DMS79 (cell line): ENCODE measurements around the gene EVI5.
"Not testable (repeated sequence)": the region's sequence is repeated elsewhere in the genome, so short reads cannot be mapped to it uniquely, and the experiment has no call there.

Experiments used
- DNase-seq: peaks from one replicate; lab custom pipeline; 2025; lab: John Stamatoyannopoulos, UW

Gene EVI5

DNA sequence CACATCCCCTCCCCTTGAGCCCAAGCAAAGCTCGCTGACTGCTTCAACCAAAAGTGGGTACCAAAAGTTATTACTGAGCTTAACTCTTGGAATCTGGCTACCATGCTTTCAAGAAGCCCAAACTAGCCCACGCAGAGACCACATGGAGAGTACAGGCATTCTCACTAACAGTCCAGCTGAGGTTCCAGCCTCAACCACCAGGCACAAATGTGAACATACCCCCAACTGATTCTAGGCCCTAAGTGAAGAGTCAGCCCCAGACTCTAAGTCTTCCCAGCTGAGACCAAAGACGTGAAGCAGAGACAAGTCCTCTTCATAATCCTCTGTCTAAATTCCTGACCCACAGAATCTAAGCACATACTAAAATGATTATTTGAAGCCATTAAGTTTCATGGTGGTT, 36.8 kb downstream of the EVI5 start:
- no peak for DNase-seq

GRCh38 chr1:92747735-92748134, 37.2 kb downstream of the EVI5 start:
- DNase-seq: no peak

- not testable (repeated sequence) for DNase-seq
Observed at GRCh38 chr1:92746255-92746654, 38.7 kb downstream of the EVI5 start.

DNA sequence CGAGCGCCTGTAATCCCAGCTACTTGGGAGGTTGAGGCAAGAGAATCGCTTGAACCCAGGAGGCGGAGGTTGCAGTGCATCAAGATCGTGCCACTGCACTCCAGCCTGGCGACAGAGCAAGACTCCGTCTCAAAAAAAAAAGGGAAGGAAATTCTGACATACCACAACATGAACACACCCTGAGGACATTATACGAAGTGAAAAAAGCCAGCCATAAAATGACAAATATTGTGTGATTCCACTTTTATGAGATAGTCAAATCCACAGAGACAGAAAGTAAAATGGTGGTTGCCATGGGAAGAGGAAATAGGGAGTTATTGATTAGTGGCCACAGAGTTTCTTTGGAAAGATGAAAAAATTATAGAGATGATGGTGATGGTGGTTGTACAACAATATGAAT, 41.7 kb downstream of the EVI5 start:
- DNase-seq: no peak

DNA sequence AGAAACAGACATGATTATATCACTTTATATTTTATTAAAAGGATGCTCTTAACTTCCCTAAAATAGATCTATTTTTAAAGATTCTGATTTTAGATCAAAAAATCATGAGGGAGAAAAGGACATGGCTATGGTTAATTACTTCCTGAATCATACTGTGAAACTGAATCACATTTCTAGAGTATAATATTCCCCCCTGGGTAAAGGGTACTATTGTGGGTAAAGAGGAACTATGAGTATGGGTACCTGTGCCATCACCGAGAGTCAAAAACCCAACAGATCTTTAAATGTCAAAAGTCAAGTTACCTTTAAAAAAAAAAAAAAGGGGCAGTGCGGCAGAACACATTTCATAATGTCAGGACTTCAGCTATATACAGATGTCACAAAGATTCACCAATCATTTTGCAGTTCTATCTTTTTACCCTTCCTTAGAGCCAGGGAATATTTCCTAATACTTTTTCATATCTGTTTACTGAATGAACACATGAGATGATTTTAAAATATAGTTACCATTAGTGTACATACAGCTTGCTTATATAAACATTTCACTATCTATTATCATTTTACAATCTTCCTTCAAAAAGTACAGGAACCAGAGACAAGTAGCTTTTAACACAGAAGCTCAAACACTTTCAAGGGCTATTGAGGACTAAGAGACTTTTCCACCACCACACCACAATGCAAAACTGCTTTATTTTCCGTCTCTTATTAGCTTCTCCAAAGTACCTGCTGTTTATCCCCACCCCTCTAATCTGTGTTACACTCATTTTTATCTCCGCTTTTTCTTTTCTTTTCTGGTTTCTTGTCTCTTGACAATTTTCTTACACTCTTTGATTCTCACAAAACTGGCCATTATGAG, 45.0 kb downstream of the EVI5 start:
- peak; percentile 60 for DNase-seq

GRCh38 chr1:92736395-92736794, 48.5 kb downstream of the EVI5 start:
- no peak for DNase-seq

GRCh38 chr1:92730476-92730875, 54.4 kb downstream of the EVI5 start:
- no peak for DNase-seq

- no peak for DNase-seq
Observed at GRCh38 chr1:92728697-92729096, 56.2 kb downstream of the EVI5 start.

DNA sequence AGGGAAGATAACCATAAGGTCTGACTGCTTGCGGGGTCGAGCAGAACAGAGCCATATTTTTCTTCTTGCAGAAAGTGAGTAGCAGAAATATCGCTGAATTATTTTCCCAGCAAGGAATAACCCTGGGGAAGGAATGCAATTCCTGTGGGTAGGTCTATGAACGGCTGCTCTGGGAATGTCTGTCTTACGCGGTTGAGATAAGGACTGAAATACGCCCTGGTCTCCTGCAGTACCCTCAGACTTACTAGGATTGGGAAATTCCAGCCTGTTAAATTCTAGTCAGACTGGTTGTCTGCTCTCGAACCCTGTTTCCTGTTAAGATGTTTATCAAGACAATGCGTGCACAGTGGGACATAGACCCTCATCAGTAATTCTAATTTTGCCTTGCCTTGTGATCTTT, 61.2 kb downstream of the EVI5 start:
- not testable (repeated sequence) for DNase-seq

DNA sequence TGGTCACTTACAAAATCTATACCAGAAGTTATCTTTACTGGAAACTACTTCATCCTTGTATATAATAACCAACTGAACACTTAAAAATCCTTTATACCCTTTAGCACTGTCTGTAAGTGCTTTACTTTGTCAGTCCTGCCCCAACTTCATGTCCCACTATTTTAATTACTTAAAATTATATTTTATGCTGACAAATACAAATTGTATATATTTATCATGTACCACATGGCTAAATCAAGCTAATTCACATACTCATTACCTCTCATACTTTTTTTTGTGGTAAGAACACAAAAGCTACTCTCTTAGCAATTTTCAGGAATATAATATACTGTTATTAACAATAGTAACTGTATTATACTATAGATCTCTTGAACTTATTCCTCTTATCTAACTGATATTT, 63.0 kb downstream of the EVI5 start:
- no peak for DNase-seq

DNA sequence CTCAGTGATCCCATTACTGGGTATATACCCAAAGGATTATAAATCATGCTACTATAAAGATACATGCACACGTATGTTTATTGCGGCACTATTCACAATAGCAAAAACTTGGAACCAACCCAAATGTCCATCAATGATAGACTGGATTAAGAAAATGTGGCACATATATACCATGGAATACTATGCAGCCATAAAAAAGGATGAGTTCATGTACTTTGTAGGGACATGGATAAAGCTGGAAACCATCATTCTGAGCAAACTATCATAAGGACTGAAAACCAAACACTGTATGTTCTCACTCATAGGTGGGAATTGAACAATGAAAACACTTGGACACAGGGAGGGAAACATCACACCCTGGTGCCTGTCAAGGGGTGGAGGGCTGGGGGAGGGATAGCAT, 63.8 kb downstream of the EVI5 start:
- DNase-seq: not testable (repeated sequence)

DNA sequence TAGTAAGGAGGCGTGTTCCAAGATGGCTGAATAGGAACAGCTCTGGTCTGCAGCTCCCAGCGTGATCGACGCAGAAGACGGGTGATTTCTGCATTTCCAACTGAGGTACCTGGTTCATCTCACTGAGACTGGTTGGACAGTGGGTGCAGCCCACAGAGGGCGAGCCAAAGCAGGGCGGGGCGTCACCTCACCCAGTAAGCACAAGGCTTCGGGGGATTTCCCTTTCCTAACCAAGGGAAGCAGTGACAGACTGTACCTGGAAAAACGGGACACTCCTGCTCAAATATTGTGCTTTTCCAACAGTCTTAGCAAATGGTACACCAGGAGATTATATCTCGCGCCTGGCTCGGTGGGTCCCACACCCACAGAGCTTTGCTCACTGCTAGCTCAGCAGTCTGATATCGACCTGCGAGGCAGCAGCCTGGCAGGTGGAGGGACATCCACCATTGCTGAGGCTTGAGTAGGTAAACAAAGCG, 69.4 kb downstream of the EVI5 start:
- DNase-seq: not testable (repeated sequence)

DNA sequence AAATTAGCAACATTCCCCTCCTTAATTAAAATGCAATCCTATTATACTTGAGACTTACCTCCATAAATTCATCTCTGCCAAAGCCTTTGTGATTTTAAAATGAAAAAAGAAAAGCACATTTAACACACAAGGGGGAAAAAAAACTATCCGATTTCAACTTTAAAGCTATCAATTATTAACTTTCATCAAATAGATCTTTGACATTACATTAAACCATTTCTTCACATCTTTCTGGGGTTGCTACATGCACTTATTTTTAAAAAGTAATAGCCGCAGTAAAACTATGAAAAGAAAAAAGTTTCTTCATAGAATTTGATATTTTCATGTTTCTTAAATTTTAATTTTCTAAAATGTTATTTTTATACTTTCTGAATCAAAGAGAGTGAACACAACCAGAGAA, 71.0 kb downstream of the EVI5 start:
- no peak for DNase-seq

GRCh38 chr1:92711473-92712165, 73.3 kb downstream of the EVI5 start:
- DNase-seq: no peak

- no peak for DNase-seq
Observed at GRCh38 chr1:92709738-92710137, 75.2 kb downstream of the EVI5 start.

- DNase-seq: no peak
Observed at GRCh38 chr1:92708368-92708950, 76.4 kb downstream of the EVI5 start.

- DNase-seq: no peak
Observed at GRCh38 chr1:92707709-92708108, 77.2 kb downstream of the EVI5 start.

- DNase-seq: no peak
Observed at GRCh38 chr1:92707292-92707691, 77.6 kb downstream of the EVI5 start.

- DNase-seq: no peak
Observed at GRCh38 chr1:92705446-92705845, 79.5 kb downstream of the EVI5 start.

DNA sequence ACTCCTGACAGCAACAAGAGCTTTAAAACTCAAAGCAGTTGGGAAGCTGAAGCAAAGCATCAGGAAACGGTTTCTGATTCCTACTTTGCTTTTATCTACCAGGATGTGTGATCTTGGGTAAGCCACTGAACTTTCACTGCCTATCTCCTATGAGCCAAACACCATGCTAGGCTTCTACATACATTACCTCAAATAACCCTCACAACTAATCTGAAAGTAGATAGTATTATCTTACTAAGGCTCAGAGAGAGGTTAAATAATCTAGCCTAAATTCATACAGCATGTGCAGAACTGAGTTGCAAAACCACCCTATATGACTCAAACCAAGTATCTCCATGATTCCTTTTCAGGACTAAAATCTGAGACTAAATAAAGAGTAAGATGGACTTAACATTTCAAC, 83.8 kb downstream of the EVI5 start:
- no peak for DNase-seq

- no peak for DNase-seq
Observed at GRCh38 chr1:92698932-92699331, 86.0 kb downstream of the EVI5 start.

GRCh38 chr1:92695104-92695503, 89.8 kb downstream of the EVI5 start:
- no peak for DNase-seq

- no peak for DNase-seq
Observed at GRCh38 chr1:92691925-92692324, 93.0 kb downstream of the EVI5 start.
